ENCODE data around the gene ABCB1. TPM values are rescaled to one million over a fixed set of nuclear protein-coding genes. Genes with fewer than 3 reads are reported as not detected.

Gene ABCB1
- total and polyA plus RNA-seq, 2 experiments from 2014 or later: 0.53 to 0.80 TPM

DNA sequence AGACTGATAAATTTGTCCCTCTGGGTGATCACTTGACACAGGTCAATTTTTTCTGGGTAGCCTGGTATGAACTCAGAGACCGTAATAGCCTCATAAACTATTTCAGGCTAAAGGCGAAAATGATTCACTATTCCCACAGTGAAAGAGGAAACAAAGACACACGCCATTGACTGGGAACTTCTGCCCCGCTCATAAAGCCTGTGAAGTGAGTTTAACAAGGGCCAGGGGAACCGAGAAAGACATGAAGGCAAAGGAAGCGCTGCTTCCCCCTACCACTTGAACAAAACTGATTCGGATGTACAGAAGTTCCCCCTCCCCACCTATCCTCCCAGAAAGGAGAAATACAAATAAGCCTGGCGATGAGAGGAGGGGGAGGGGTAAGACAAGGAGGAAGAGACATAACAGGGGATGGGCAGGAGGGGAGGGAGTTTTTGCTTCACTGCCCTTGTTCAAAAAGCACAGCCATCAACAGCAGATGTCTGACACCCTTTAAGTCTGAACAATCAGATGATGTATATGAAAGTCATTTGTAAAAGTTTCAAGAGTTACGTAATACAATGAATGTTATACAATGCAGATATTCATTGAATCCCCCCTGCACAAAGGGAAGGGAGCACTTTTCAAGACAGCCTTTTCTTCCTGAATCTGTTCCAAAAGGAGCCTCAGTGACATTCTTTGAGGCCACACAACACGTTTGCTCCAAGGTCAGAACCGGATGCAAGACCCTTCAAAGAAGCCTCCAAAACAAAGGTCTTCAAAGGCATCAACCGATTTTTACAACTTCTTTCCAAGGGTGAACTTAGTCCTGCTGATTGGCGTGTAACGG is 125.9 kb downstream of the ABCB1 start (continued):
- TF ChIP-seq EZH2phosphoT487 (IDR thresholded peaks at IDR 0.05; ENCODE audit: unreplicated experiment): no peak
- TF ChIP-seq, protein P1, sequence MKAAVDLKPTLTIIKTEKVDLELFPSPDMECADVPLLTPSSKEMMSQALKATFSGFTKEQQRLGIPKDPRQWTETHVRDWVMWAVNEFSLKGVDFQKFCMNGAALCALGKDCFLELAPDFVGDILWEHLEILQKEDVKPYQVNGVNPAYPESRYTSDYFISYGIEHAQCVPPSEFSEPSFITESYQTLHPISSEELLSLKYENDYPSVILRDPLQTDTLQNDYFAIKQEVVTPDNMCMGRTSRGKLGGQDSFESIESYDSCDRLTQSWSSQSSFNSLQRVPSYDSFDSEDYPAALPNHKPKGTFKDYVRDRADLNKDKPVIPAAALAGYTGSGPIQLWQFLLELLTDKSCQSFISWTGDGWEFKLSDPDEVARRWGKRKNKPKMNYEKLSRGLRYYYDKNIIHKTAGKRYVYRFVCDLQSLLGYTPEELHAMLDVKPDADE (IDR thresholded peaks at IDR 0.05): no peak
- TF ChIP-seq JUNB (IDR thresholded peaks at IDR 0.05; ENCODE audit: unreplicated experiment): no peak

DNA sequence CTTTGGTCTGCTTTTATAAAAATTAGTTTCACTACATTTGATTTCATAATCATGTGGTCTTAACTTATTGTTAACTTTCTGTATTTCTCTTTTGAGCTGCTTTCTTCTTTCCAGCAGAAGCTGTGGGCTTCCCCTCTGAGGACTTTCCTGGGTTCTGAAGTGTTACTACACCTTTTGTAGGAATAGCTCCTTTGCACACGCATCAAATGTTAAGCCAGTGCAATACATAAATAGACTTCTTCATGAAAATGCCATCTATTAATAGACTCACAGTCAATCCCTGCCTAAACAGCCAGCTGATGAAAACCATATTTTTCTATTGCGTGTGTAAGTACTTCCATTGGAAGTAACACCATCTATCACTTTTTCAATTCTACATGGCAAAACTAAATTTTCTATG is 126.7 kb downstream of the ABCB1 start:
- TF ChIP-seq NANOG (IDR thresholded peaks at IDR 0.05; ENCODE audit: borderline replicate concordance) (no peak), EZH2 (IDR thresholded peaks at IDR 0.05; ENCODE audit: low read depth, unreplicated experiment) (no peak), ZNF114 (CRISPR knock-in tag; IDR thresholded peaks at IDR 0.05) (no peak)
- TF ChIP-seq, protein P2, sequence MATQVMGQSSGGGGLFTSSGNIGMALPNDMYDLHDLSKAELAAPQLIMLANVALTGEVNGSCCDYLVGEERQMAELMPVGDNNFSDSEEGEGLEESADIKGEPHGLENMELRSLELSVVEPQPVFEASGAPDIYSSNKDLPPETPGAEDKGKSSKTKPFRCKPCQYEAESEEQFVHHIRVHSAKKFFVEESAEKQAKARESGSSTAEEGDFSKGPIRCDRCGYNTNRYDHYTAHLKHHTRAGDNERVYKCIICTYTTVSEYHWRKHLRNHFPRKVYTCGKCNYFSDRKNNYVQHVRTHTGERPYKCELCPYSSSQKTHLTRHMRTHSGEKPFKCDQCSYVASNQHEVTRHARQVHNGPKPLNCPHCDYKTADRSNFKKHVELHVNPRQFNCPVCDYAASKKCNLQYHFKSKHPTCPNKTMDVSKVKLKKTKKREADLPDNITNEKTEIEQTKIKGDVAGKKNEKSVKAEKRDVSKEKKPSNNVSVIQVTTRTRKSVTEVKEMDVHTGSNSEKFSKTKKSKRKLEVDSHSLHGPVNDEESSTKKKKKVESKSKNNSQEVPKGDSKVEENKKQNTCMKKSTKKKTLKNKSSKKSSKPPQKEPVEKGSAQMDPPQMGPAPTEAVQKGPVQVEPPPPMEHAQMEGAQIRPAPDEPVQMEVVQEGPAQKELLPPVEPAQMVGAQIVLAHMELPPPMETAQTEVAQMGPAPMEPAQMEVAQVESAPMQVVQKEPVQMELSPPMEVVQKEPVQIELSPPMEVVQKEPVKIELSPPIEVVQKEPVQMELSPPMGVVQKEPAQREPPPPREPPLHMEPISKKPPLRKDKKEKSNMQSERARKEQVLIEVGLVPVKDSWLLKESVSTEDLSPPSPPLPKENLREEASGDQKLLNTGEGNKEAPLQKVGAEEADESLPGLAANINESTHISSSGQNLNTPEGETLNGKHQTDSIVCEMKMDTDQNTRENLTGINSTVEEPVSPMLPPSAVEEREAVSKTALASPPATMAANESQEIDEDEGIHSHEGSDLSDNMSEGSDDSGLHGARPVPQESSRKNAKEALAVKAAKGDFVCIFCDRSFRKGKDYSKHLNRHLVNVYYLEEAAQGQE (IDR thresholded peaks at IDR 0.05; ENCODE audit: unreplicated experiment): no peak
- TF ChIP-seq, protein P3, sequence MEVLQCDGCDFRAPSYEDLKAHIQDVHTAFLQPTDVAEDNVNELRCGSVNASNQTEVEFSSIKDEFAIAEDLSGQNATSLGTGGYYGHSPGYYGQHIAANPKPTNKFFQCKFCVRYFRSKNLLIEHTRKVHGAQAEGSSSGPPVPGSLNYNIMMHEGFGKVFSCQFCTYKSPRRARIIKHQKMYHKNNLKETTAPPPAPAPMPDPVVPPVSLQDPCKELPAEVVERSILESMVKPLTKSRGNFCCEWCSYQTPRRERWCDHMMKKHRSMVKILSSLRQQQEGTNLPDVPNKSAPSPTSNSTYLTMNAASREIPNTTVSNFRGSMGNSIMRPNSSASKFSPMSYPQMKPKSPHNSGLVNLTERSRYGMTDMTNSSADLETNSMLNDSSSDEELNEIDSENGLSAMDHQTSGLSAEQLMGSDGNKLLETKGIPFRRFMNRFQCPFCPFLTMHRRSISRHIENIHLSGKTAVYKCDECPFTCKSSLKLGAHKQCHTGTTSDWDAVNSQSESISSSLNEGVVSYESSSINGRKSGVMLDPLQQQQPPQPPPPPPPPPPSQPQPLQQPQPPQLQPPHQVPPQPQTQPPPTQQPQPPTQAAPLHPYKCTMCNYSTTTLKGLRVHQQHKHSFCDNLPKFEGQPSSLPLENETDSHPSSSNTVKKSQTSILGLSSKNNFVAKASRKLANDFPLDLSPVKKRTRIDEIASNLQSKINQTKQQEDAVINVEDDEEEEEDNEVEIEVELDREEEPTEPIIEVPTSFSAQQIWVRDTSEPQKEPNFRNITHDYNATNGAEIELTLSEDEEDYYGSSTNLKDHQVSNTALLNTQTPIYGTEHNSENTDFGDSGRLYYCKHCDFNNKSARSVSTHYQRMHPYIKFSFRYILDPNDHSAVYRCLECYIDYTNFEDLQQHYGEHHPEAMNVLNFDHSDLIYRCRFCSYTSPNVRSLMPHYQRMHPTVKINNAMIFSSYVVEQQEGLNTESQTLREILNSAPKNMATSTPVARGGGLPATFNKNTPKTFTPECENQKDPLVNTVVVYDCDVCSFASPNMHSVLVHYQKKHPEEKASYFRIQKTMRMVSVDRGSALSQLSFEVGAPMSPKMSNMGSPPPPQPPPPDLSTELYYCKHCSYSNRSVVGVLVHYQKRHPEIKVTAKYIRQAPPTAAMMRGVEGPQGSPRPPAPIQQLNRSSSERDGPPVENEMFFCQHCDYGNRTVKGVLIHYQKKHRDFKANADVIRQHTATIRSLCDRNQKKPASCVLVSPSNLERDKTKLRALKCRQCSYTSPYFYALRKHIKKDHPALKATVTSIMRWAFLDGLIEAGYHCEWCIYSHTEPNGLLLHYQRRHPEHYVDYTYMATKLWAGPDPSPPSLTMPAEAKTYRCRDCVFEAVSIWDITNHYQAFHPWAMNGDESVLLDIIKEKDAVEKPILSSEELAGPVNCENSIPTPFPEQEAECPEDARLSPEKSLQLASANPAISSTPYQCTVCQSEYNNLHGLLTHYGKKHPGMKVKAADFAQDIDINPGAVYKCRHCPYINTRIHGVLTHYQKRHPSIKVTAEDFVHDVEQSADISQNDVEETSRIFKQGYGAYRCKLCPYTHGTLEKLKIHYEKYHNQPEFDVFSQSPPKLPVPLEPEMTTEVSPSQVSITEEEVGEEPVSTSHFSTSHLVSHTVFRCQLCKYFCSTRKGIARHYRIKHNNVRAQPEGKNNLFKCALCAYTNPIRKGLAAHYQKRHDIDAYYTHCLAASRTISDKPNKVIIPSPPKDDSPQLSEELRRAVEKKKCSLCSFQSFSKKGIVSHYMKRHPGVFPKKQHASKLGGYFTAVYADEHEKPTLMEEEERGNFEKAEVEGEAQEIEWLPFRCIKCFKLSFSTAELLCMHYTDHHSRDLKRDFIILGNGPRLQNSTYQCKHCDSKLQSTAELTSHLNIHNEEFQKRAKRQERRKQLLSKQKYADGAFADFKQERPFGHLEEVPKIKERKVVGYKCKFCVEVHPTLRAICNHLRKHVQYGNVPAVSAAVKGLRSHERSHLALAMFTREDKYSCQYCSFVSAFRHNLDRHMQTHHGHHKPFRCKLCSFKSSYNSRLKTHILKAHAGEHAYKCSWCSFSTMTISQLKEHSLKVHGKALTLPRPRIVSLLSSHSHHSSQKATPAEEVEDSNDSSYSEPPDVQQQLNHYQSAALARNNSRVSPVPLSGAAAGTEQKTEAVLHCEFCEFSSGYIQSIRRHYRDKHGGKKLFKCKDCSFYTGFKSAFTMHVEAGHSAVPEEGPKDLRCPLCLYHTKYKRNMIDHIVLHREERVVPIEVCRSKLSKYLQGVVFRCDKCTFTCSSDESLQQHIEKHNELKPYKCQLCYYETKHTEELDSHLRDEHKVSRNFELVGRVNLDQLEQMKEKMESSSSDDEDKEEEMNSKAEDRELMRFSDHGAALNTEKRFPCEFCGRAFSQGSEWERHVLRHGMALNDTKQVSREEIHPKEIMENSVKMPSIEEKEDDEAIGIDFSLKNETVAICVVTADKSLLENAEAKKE (CRISPR knock-in tag; IDR thresholded peaks at IDR 0.05): no peak
- no peaks in the 10 kb centered on the region for H3K79me2 ChIP-seq (replicated peaks; ENCODE audit: insufficient read depth)
- no peaks in the 10 kb centered on the region for H3K36me3 ChIP-seq (ENCODE audit: insufficient read depth)
- H3K9me3 Mint-ChIP-seq: peaks cover 5% of the 10 kb centered on the region; the same call in 1 of the 3 replicates
- peak overlapping the region; percentile 66 for H3K4me3 ChIP-seq
- no peaks in the 10 kb centered on the region for H3K9me2 ChIP-seq (ENCODE audit: insufficient read depth)
- H2AFZ ChIP-seq: peak overlapping the region; percentile 97; the same call in 1 of the 2 replicates
- peaks cover 41% of the 10 kb centered on the region for H3K27me3 ChIP-seq (ENCODE audit: insufficient read depth)
- H3K4me3 Mint-ChIP-seq: no peak overlapping the region
- no peaks in the 10 kb centered on the region for H3K36me3 Mint-ChIP-seq (ENCODE audit: low read depth)
- H3K27me3 Mint-ChIP-seq (ENCODE audit: insufficient read depth, low read depth, poor library complexity): peaks cover 23% of the 10 kb centered on the region
- no peak overlapping the region for H3K27ac Mint-ChIP-seq
- peaks cover 14% of the 10 kb centered on the region for H3K4me1 ChIP-seq (ENCODE audit: insufficient read depth)
- H3K27ac ChIP-seq (ENCODE audit: low read depth): no peak overlapping the region
- peaks cover 9% of the 10 kb centered on the region for H3K4me1 Mint-ChIP-seq
- ATAC-seq (no peak), DNase-seq (ENCODE audit: low spot score) (no peak)
- no peaks in the 10 kb centered on the region for H3F3A ChIP-seq (replicated peaks; ENCODE audit: low read depth)
- peak overlapping the region; percentile 94; the same call in 1 of the 2 replicates for H3K4me2 ChIP-seq
- no peaks in the 10 kb centered on the region for H4K20me1 ChIP-seq (replicated peaks; ENCODE audit: insufficient read depth)

Measured in GM23338 (cell line).